Measurements from ENCODE around the gene WNT5A. TPM values are rescaled to one million over a fixed set of nuclear protein-coding genes. Genes with fewer than 3 reads are reported as not detected.

Gene WNT5A
- total and polyA plus RNA-seq, 2 of the 4 experiments (the other 2 are of a cell fraction), result 224 to 231 TPM

- Histone ChIP-seq H2AK9ac (replicated peaks; ENCODE audit: low read depth, low read length, poor library complexity) (no peak overlapping the region), H3K9me3 (ENCODE audit: control insufficient read depth, insufficient read depth, low read length) (no peaks in the 10 kb centered on the region), H3K56ac (ENCODE audit: extremely low read depth, insufficient read depth, low read length) (no peak overlapping the region), H2AK5ac (ENCODE audit: low read depth, low read length) (no peak overlapping the region), H2BK15ac (ENCODE audit: low read depth, low read length) (no peak overlapping the region), H4K8ac (ENCODE audit: low read depth in 2 of 2, low read length in 2 of 2) (no peak overlapping the region), H3K9me1 (ENCODE audit: insufficient read depth, low read length) (0 out of 2 replicates have a peak, but pooled peaks cover 3% of the 10 kb centered on the region), H3K4me3 (ENCODE audit: insufficient read depth, low read depth, low read length) (no peak overlapping the region), H4K20me1 (ENCODE audit: insufficient read depth, low read length) (no peaks in the 10 kb centered on the region), H3K14ac (replicated peaks; ENCODE audit: low read depth, low read length) (no peak overlapping the region), H2BK120ac (ENCODE audit: low read depth, low read length) (no peak overlapping the region), H2AFZ (replicated peaks; ENCODE audit: low read length, poor library complexity) (no peak overlapping the region), H3K23ac (ENCODE audit: low read depth, low read length) (no peak overlapping the region), H2BK20ac (ENCODE audit: low read depth, low read length) (no peak overlapping the region), H3K36me3 (ENCODE audit: control insufficient read depth, insufficient read depth, low read length) (no peaks in the 10 kb centered on the region), H3K4me2 (ENCODE audit: low read depth, low read length) (no peak overlapping the region), H3K18ac (ENCODE audit: low read depth, low read length) (no peak overlapping the region), H3K79me1 (ENCODE audit: low read depth in 1 of 2, low read length in 2 of 2) (no peaks in the 10 kb centered on the region), H3K9ac (ENCODE audit: low read depth, low read length) (no peak overlapping the region), H4K5ac (ENCODE audit: low read depth, low read length) (no peak overlapping the region), H3K27ac (ENCODE audit: insufficient read depth, low read length) (no peak overlapping the region), H3K27me3 (ENCODE audit: control insufficient read depth, insufficient read depth, low read length) (no peaks in the 10 kb centered on the region), H2BK5ac (ENCODE audit: low read depth, low read length, poor library complexity, severe bottlenecking) (no peak overlapping the region), H3K4ac (ENCODE audit: low read depth, low read length) (no peak overlapping the region), H3K4me1 (ENCODE audit: control insufficient read depth, insufficient read depth, low read length) (no peaks in the 10 kb centered on the region; the same call in 1 of the 2 replicates), H4K91ac (ENCODE audit: insufficient read depth, low read depth, low read length) (no peak overlapping the region)
- no TSS peak for BruUV-seq (replicated peaks)
- intact Hi-C loops (cut with micrococcal nuclease), result no loop called here
- WGBS, 2 experiments (ENCODE audit: extremely low coverage in 2 of 2, insufficient read length in 1 of 2), result no CpG with 5 or more reads among the region's 4 CpGs
- DNase-seq (no peak), ATAC-seq (ENCODE audit: low read depth) (no peak)
- ChIA-PET CTCF (interaction anchor here (1.0 kb wide), 1 partner anchor 10 kb away, joined by 3 read pairs; no protein-coding TSS in a partner anchor), POLR2A (ENCODE audit: unreplicated experiment) (no interaction called here)
- in situ Hi-C loops (cut with MboI; ENCODE audit: low sequenced_read_pairs), result no loop called here
- dilution Hi-C loops (cut with HindIII; ENCODE audit: low sequenced_read_pairs, unreplicated experiment), result no loop called here
- TF ChIP-seq MAFK (IDR thresholded peaks at IDR 0.05; ENCODE audit: low read depth, low read length), result no peak
Observed at GRCh38 chr3:55441499-55441898, 45.6 kb downstream of the WNT5A start.

Data from IMR-90 (cell line).